A673 (cell line): ENCODE measurements around the gene STX4. TPM values are rescaled to one million over a fixed set of nuclear protein-coding genes. Genes with fewer than 3 reads are reported as not detected.

ENCODE experiments used
- BruUV-seq: library from RNA; stranded (reverse); fragments of 400-500 nt; replicated peaks from 2 replicates; lab custom pipeline; 2021; lab: Mats Ljungman, UMichigan
- CTCF ChIA-PET: fragments of 300-600 bp; sonication (Branson Sonifier 250); formaldehyde crosslinking; loops from one replicate; lab custom pipeline; 2022; ENCODE audit warnings: antibody characterized with exemption; lab: Charles Lee
- POLR2A ChIA-PET: fragments of 300-600 bp; sonication (Branson Sonifier 250); formaldehyde crosslinking; loops from one replicate; lab custom pipeline; 2022; ENCODE audit warnings: antibody characterized with exemption; ENCODE audit not compliant: low non-redundant PET; lab: Charles Lee
- DNase-seq: peaks from one replicate; pipeline ENCODE4 v3.0.0-alpha.2; 2015; ENCODE audit warnings: low spot score
- H3K27ac ChIP-seq: fragments of 200-600 bp; sonication (generic); 2 replicates; pipeline ENCODE4 v1.5.1; 2016; ENCODE audit warnings: mixed run types, low read depth, mild to moderate bottlenecking, mixed read lengths, antibody characterized with exemption, low read length; ENCODE audit not compliant: poor library complexity, severe bottlenecking
- H3K27me3 ChIP-seq: fragments of 200-600 bp; sonication (generic); replicated peaks from 2 replicates; pipeline ENCODE4 v1.6.1; 2017; ENCODE audit warnings: mixed run types, low read depth, mild to moderate bottlenecking, mixed read lengths, antibody characterized with exemption, low read length; ENCODE audit not compliant: insufficient read depth, poor library complexity
- H3K36me3 ChIP-seq: fragments of 200-600 bp; sonication (generic); 2 replicates; pipeline ENCODE4 v1.6.1; 2016; ENCODE audit warnings: mixed run types, mild to moderate bottlenecking, mixed read lengths, antibody characterized with exemption, low read length; ENCODE audit not compliant: insufficient read depth, poor library complexity, severe bottlenecking
- H3K4me1 ChIP-seq: fragments of 200-600 bp; sonication (generic); 2 replicates; pipeline ENCODE4 v1.6.1; 2017; ENCODE audit warnings: mixed run types, mild to moderate bottlenecking, mixed read lengths, antibody characterized with exemption, low read length; ENCODE audit not compliant: insufficient read depth, poor library complexity, severe bottlenecking
- H3K4me3 ChIP-seq: fragments of 200-600 bp; sonication (generic); 2 replicates; pipeline ENCODE4 v1.5.1; 2016; ENCODE audit warnings: low read depth, mixed run types, mild to moderate bottlenecking, mixed read lengths, low read length; ENCODE audit not compliant: poor library complexity, severe bottlenecking
- H3K9me3 ChIP-seq: fragments of 200-600 bp; sonication (generic); 2 replicates; pipeline ENCODE4 v1.6.1; 2016; ENCODE audit warnings: mixed run types, low read depth, mild to moderate bottlenecking, mixed read lengths, antibody characterized with exemption, low read length; ENCODE audit not compliant: poor library complexity, severe bottlenecking
- CTCF ChIP-seq: fragments of 300-800, 200-600 bp; sonication (generic); conservative IDR thresholded peaks from 2 replicates; pipeline ENCODE4 v1.5.1; 2017; ENCODE audit warnings: low read depth, mild to moderate bottlenecking, antibody characterized with exemption, low read length, moderate library complexity, mixed read lengths
- EZH2 ChIP-seq: fragments of 200-600 bp; sonication (generic); IDR thresholded peaks from 2 replicates; pipeline ENCODE4 v1.6.1; 2017; ENCODE audit warnings: borderline replicate concordance, low read depth, mild to moderate bottlenecking, mixed read lengths, antibody characterized with exemption, low read length; ENCODE audit not compliant: poor library complexity, severe bottlenecking
- intact Hi-C: fragments of 100-400 bp; cut with micrococcal nuclease; formaldehyde crosslinking; loops from one replicate; pipeline ENCODE4 v1.10.0; 2022; ENCODE audit not compliant: unreplicated experiment
- total RNA-seq: library from RNA; stranded (reverse); gene quantifications from 2 replicates; pipeline ENCODE4 v1.2.3, GENCODE V29; 2021

The STX4 gene
- total RNA-seq, 1 experiment from 2014 or later = 31.2 TPM

GRCh38 chr16:31080035-31080629 is 46.8 kb downstream of the STX4 start:
- DNase-seq = no peak
- TF ChIP-seq EZH2 (no peak), CTCF (no peak)
- no TSS peak for BruUV-seq
- ChIA-PET POLR2A (no interaction called here), CTCF (no interaction called here)
- H3K27me3 ChIP-seq = no peaks in the 10 kb centered on the region
- peaks cover 50% of the 10 kb centered on the region for H3K36me3 ChIP-seq
- intact Hi-C loops = loop anchor here (10.0 kb wide), 1 partner anchor 795 kb away; the partner anchor contains the start of gene ZNF267
- H3K4me3 ChIP-seq = no peak overlapping the region
- H3K9me3 ChIP-seq = no peaks in the 10 kb centered on the region
- H3K27ac ChIP-seq = no peak overlapping the region
- H3K4me1 ChIP-seq = peaks cover 5% of the 10 kb centered on the region

- no peak overlapping the region for H3K4me3 ChIP-seq
- BruUV-seq = no TSS peak
- no peaks in the 10 kb centered on the region for H3K9me3 ChIP-seq
- DNase-seq = no peak
- TF ChIP-seq EZH2 = no peak
- no peak for TF ChIP-seq CTCF
- peaks cover 50% of the 10 kb centered on the region for H3K36me3 ChIP-seq
- no peaks in the 10 kb centered on the region for H3K27me3 ChIP-seq
- ChIA-PET CTCF (no interaction called here), POLR2A (no interaction called here)
- no peak overlapping the region for H3K27ac ChIP-seq
- intact Hi-C loops = loop anchor here (10.0 kb wide), 1 partner anchor 794 kb away; the partner anchor contains the start of gene ZNF267
- H3K4me1 ChIP-seq = no peaks in the 10 kb centered on the region
These were observed 47.5 kb downstream of the STX4 start for GRCh38 chr16:31080756-31081419.

GRCh38 chr16:31081428-31082351 is 48.3 kb downstream of the STX4 start:
- H3K9me3 ChIP-seq = no peaks in the 10 kb centered on the region
- intact Hi-C loops = loop anchor here (10.0 kb wide), 1 partner anchor 793 kb away; the partner anchor contains the start of gene ZNF267
- no peaks in the 10 kb centered on the region for H3K4me1 ChIP-seq
- POLR2A ChIA-PET = no interaction called here
- DNase-seq = no peak
- H3K27me3 ChIP-seq = no peaks in the 10 kb centered on the region
- H3K36me3 ChIP-seq = peaks cover 50% of the 10 kb centered on the region
- CTCF ChIA-PET = no interaction called here
- no peak overlapping the region for H3K27ac ChIP-seq
- no peak overlapping the region for H3K4me3 ChIP-seq
- BruUV-seq = no TSS peak
- TF ChIP-seq EZH2 (no peak), CTCF (no peak)
